Right lobe of liver (tissue), 4 donors: ENCODE measurements around the gene RGS9BP.

Experiments used
- CTCF ChIP-seq, 4 donors: fragments of 200-600 bp in 3 of 4; fragments of 450-650 bp in 1 of 4; IDR thresholded peaks; one replicate each; pipeline versions ENCODE4 v1.5.1 to v1.8.0; 2016 to 2022; ENCODE audit warnings: antibody characterized with exemption in 4 of 4, mild to moderate bottlenecking in 2 of 4
- POLR2A ChIP-seq: fragments of 450-650 bp; IDR thresholded peaks from one replicate; pipeline ENCODE4 v1.6.1; 2017; ENCODE audit warnings: antibody characterized with exemption, mild to moderate bottlenecking
- donor health status: DM: no; HTN: no; CAD: no.
- donor health status: DM: no; HTN: no; CAD: no.
- donor health status: DM: no; HTN: yes; CAD: no.

- TF ChIP-seq POLR2A (no peak), CTCF (IDR thresholded peaks at IDR 0.05) (no peak)
These were observed 17.0 kb downstream of the RGS9BP start for GRCh38 chr19:32692727-32693061.
